Femur (tissue), 1 donor: ENCODE measurements around the gene CMTM5.
"Not testable (repeated sequence)": the region's sequence is repeated elsewhere in the genome, so short reads cannot be mapped to it uniquely, and the experiment has no call there.

Experiments used
- DNase-seq: peaks from one replicate; pipeline ENCODE4 v3.0.0-alpha.2; 2017

The CMTM5 gene

DNA sequence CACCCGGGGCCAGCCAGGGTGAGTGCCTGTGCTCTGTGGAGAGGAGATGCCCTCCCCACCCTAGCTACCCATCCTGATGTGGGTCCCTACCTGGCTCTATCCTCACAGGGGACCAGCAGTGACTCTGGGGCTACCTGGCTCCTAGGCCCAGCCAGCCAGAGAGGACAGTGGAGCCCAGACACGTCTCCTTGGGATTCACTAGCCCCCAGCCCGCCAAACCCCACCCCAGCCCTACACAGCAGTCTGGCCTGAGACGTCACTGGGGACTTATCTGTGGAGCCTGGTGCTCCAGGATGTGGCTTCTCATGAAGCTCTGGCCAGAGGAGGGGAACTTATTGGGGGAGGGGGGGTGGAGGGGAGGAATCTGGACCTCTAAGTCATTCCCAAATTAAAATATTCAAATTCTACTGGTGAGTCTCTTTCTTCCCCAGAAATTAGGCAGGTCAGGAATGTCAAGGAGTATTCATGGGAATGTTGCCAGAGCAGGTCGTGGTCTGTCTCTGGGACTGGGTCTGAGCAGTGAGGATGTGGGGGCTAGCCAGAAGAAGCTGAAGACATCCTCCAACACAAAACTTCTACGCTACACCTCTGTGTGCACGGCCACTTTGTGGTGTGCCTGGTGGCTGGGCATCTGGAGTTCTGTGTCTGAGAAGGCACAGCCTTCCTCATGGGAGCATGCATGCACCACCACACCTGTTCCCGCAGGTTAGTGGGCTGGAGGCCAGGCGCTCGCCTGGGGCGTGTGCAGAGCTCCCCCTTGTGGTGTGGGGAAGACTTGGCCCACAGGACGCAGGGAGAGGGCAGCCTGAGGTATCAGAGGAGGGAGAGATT is 2.7 kb downstream of the CMTM5 start:
- DNase-seq = no peak

DNA sequence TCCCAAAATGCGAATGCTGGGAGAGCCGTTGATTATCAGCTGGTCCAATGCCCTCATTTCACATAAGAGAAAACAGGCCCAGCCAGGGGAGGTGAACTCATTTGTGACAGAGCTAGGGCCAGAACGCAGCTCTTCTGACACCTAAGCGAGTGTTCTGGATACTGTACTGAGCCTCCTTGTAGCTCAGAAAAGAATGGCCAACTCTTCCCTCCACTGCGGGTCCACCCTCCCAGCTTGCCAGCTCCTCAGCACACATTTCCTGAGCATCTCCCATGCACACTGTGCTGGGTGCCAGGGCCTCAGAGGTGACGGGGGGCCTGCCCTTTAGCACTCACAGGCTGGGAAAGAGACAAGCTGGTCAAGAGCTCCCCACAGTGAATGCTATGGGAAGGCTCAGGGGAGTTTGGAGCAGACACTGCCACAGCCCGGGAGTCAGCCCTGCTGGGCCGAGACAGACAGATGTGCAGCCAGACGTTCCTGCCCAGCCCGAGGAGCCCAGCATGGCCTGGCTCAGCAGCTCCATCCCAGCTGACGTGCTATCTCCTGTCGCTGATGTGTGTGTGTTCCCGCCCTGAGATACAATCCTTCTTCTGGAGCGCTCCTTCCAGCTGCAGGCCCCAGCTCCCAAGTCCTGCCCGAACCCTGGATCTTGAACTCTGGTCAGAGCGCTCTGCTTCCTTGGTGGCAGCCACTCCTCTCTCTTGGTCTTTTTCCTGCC is 3.5 kb downstream of the CMTM5 start:
- no peak for DNase-seq

DNA sequence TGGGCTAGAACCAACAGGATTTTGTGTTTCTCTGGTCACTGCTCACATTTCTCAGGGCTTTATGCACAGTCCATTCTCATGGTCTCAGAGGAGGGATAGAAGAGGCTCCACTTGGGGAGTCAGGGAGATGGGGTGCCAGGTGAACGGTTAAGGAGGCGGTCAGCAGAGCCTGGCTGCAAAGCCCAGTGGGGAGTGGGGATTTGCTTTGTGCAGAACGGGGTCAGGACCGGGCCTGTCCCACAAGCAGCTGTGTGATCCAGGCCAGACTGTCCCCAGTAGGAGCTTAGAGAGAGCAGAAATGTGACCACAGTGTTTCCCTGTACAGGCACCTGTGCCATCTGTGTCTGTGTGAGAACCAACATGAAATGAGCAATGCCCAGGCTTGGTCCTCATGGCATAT is 4.1 kb downstream of the CMTM5 start:
- no peak for DNase-seq

DNA sequence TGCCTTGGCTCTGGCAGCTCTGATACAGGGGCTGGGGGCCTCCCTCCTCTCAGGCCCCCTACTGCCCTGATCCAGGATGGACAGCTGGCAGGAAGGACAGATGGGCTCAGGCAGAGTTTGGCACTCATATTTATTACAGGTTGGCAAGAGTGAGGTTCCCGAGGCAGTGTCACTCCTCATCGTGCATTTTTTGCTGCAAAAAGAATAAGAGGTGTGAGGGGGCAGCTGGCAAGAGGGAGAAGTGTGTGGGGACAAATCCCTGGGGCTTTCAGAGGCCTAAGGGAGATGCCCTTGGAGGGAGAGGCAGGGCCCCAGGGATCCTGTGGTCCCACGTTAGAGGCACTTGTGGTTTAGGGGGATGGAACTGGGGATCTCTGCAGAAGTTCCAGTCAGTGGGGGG is 5.0 kb downstream of the CMTM5 start:
- no peak for DNase-seq

DNA sequence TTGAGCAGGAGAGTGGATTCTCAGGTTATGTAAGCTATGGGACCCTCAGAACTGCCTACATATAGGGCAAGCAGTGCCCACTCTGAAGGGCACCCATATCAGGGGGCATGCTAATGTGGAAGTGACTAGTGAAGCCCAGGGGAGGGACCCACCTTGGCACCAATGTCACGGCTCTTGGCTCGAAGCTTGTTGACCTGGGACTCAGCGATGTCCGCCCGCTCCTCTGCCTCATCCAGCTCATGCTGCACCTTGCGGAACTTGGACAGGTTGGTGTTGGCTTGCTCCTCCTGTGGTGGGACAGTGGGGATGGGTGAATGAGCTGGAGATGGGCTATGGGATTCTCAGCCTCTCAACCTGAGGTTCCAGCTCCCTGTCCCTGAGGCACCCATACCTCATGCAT is 5.4 kb downstream of the CMTM5 start:
- DNase-seq = no peak

DNA sequence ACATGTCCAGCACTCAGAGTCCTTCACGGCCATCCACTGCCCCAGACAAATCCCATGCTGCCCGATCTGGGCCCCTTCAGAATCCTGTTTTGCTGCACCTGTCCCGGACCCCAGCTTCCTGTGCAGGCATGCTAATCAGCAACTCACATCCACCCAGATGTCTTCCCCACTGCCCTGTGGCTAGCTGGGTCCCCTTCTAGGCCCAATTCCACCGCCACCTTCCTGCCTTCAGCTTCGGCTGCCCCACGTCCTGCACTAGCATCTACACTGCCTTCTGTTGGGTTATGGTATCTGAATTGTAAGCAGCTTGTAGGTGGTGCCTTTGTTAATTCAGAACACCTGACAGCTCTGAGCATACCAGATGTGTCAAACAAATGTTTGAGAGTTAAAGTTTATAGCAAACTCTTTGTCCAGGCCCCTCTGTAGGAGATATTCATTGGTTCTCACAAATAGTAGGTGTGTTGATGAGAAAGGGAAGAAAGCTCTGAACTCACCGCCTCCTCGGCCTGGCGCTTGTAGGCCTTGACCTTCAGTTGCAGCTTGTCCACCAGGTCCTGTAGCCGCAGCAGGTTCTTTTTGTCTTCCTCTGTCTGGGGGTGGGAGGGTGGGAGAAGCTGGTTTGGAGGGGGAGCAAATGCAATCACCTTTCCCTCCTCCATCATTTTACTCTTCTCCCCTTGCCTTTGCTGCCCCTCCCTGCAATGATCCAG is 6.0 kb downstream of the CMTM5 start:
- no peak for DNase-seq

DNA sequence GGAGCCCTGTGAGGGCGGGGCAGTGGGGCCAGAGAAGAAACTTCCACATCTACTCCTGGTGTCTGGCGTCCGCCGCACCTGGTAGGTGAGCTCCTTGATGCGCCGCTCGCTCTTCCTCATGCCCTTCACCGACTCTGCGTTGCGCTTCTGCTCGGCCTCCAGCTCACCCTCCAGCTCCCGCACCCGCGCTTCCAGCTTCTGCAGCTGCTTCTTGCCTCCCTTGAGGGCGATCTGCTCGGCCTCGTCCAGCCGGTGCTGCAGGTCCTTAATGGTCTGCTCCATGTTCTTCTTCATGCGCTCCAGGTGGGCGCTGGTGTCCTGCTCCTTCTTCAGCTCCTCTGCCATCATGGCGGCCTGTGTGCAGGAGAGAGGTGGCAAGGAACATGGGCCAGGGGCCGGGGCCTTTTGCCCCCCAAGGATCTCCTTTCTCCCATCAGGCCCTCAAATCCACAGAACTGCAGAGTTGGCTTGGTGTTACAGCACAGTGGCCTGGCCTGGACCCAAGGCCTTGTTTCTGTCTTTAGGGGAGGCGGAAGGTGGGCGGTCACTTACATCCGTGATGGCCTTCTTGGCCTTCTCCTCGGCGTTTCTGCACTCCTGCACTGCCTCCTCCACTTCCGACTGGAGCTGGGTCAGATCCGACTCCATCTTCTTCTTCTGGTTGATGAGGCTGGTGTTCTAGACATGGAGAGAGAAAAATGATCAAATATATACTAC is 7.7 kb downstream of the CMTM5 start:
- no peak for DNase-seq

DNA sequence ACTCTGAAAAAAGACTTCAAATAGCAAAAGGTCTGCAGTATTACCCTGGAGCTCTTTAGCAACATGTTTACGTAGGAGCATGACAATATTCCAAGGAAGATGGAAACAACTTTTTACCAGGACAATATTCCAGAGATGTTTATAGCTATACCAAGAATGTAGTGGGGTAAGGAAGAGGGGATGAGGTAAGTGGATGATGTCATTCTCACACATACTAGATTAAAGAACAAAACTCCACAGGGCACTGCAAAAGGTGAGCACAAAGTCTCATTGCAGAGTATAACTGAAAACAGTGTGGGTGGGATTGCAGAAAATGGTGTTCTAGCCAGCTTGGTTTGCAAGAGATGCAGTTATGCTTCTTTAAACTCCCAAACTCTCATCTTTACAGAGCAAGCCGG is 8.4 kb downstream of the CMTM5 start:
- DNase-seq = no peak

DNA sequence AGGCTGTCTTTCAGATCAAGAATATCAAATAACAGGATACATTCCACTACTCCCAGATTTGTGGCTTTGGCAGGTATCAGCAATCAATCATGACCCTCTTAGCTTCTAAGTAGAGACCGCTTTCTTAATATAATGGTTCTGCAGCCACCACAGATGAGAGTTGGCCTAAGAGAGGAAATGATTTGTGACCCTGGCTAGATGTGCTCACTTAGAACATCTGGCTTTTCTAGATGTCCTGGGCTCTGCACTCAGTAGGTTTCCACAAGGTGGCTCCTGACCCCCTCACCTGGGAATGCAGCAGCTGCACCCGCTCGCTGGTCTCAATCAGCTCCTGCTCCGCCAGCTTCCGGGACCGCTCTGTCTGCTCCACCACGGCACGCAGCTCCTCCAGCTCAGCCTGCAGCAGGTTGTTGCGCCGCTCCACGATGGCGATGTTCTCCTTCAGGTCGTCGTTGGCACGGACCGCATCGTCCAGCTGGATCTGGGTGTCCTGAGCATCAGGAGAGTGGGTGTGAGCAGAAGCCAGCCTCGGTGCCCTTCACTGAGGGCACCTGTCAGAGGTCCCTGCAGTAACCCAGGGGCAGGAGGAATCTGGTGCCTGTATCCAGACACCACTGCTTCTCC is 8.9 kb downstream of the CMTM5 start:
- DNase-seq = no peak

DNA sequence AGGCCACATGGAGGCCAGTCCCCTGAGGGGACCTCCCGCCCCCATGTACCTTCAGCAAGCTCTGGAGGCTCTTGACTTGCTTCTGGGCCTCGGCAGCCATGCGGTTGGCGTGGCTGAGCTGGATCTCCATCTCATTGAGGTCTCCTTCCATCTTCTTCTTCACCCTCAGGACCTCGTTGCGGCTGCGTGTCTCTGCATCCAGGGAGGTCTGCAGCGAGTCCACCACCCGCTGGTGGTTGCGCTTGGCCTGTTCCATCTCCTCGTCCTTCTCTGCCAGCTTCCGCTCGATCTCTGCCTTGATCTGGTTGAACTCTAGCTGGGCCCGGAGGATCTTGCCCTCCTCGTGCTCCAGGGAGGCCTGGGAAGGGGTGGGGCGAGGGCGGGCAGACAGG is 9.4 kb downstream of the CMTM5 start:
- not testable (repeated sequence) for DNase-seq

DNA sequence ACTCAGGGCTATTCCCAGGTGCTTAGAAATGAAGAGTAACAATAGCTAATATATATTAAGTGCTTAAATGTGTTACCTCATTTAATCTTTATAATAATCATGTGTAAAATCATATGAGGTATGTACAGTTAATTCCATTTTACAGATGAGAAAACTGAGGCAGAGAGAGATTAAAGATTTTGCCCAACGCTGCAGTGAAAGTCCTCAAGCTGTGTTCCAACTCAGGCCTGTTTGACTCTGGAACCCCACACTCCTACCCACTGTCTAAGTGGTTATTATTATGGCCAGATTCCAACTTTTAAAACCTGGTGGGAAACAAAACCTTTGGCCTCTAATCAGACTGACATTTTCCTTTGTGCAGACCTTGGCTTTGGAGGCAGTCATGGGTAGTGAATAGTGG is 10.2 kb downstream of the CMTM5 start:
- no peak for DNase-seq

DNA sequence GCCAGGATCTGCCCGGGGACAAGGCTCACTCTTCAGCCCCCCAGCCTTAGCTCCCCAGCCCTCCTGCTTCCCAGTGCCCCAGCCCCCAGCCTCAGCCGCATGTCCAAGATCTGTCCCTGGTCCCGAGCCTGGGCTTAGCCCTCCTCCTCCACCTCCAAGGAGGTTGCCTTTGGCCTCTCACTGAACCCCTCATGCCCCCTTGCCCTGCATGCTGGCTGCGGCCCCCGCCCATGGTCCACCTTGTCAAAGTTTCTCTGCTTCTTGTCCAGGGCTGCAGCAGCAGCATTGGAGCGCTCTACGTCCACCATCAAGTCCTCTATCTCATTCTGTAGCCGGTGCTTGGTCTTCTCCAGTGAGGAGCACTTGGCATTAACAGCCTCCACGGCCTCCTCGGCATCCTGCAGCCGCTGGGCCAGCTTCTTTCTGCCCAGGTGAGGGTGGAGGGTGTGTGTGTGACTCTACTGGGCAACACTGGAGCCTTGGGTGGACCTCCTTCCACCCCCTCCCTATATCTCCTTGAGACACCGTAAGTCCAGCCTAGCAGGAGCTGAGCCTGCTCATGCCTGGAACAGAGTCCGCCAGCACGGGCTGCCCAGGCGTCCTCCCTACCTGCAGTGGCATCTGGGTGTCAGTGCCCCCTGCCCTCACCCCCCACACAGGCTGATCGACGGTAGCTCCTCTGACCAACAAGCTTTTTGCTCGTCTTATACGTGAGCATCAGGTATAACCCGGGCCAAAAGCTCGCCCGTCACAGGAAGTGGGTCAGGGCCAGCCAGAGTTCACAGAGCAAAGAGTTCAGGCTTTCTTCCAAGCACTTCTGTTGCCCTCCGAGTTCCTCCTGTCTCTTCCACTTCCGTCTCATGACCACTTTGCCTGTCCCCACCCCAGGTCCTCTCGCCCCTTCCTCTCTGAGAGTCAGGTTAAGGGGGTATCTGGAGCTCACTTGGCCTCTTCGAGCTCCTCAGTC is 11.4 kb downstream of the CMTM5 start:
- no peak for DNase-seq

DNA sequence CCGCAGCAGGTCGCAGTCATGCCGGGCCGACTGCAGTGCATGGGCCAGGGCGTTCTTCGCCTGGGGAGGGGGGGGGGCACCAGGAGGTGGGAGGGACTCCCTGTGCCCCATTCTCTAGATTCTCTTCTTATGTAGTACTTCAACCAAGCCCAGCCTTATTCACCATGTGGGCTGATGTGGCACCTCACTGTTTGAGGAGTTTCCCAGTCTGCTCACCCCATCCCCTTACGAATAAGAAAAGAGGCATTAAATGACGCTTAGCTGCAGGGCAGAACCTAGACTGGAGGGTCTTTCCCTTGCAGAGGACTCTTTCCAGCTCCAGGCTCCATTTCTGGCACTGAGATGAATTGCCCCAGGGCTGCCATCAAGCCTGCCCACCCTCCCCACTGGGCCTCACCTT is 12.2 kb downstream of the CMTM5 start:
- DNase-seq = no peak

DNA sequence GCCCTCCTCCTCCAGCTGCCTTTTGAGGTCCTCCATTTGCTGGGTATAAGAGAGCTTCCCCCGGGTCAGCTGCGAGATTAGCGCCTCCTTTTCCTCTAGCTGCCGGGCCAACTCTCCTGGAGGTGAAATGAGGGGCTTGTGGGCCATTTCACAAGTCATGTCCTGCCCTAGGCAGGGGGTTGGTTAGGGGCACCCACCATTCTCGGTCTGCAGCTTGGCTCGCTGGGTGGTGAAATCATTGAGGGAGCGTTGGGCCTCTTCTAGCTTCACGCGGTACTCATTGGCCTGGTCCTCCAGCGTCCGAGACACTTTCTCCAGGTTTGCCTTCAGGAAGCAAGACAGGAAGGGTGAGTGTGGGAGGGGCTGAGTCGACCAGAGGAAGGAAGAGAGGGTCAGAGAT is 12.6 kb downstream of the CMTM5 start:
- DNase-seq = no peak

DNA sequence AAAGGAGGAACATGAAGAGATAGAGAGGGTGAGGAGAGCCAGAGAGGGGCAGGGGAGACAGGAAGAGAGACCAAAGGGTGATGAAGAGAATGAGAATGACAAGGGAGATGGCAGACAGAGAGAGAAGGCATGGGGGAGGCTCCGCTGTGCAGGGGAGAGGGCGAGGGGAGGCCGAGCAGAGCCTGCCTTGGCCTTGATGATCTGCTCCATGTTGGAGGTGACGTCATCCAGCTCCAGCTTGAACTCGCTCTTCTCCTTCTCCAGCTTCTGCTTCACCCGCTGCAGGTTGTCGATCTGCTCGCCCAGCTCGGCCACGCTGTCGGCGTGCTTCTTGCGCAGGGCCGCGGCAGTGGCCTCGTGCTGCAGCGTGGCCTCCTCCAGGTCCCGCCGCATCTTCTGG is 13.0 kb downstream of the CMTM5 start:
- not testable (repeated sequence) for DNase-seq

DNA sequence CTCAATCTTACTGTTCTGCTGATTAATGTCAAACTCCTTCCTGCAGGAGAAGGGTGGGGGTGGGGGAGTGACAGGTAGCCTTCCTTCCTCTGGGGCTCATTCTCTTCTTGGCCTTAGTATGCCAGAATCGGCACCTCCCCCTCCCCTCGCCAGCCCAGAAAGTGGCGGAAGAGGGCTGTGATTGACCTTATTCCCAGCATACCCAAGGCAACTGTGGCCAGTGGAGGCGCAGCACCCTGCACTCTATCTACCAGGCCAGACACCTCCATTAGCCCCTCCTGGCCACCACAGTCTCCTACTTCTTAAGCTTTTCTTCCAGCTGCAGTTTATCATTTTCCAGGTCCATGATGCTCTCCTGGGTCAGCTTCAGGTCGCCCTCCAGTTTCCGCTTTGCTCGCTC is 15.8 kb downstream of the CMTM5 start:
- DNase-seq = no peak

DNA sequence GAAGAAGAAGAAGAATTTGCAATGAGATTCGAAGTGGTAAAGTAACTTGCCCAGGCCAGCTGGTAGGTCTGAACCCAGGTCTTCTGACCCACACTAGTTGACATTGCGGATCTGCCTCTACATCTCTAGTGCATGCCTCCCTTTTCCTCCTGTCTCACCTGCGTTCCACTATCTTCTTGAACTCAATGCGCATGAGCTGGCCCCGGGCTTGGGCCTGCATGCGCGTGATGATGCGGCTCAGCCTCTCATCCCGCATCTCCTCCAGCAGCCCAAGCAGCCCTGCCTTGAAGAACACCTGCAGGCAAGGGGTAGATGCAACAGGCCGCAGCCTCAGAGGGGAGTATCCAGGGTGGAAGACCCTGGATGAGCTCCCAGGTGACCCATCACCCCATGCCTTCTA is 19.3 kb downstream of the CMTM5 start:
- no peak for DNase-seq

DNA sequence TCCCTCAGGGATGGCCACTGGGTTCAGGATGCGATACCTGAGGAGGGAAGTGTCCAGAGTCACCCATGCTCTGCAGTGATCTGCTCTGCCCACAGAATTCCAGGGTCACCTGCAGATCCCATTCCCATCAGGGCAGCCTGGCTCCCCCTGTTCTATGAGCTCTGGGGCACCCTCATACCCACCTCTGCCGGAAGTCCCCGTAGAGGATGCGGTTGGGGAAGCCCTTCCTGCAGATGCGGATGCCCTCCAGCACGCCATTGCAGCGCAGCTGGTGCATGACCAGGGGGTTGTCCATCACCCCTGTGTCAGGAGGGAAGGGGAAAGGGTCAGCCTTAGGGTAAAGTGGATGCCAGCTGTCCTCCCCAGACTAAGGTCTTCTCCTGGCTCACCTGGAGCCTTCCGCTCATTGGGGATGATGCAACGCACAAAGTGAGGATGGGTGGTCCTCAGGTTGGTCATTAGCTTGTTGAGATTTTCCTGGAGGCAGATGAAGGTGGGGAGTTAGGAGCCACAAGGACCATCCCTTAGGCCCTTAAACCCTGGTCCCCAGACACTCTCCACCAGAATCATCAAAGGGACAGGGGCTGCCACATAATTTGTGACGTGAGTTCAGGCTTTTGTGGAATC is 20.0 kb downstream of the CMTM5 start:
- DNase-seq = no peak

DNA sequence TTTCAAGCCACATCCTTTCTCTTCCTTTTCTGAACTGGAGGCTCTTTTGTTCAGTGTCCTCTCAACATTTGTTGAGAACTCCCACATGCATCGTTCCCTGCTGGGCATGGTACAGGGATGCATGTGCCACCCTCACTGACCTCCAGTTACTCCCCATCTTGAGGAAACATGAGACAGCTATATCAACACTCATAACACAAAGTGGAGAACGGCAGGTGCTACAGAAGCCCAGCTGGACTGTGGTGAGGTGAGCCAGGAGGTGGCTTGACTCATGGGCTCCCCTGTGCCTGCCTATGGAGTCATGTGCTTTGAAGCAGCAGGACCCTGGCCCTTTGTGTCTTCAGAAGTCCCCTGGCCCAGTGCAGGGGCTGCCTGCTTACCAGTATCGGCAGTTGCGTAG is 21.5 kb downstream of the CMTM5 start:
- no peak for DNase-seq

DNA sequence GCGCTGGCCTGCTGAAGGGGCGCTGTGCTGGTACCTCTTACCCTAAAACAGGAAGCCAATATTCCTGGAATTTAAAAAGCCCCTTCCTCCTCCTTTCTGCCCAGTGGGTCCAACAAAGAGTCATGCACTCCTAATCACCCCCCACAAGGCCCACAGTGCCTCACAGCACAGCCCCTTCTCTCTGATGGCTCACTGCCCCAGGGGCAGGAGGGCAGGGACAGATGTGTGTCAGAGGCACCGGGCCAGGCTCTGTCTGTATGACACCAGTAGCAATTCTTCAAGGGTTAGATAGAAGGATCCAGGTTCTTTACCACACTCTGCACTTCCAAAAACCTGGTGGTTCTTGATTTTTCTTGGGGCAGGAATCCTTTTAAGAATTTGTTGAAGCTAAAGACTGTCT is 22.3 kb downstream of the CMTM5 start:
- DNase-seq = no peak

DNA sequence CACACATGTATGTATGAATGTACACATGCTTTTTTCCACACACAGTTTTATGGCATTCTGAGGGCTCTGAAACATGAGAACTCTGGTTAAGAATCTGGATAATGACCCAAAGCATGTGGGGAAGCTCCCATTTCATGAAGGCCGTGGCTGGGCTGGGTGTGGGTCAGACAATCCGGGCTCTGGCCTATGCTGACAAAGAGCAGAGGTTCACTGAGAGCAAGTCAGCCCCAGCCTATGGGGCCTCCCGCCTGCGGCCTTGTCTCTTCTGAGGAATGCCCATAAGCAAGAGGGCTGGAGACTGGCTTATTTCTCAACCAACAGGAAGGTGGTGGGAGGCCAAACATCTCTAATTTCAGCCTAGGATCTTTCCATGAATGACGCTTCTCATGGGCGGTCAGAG is 22.7 kb downstream of the CMTM5 start:
- no peak for DNase-seq
